ENCODE data around the gene NUDT2. TPM values are rescaled to one million over a fixed set of nuclear protein-coding genes. Genes with fewer than 3 reads are reported as not detected.

The NUDT2 gene
- total and polyA plus RNA-seq, 2 donors (not counting 1 experiment from before 2014, with no cell fraction given) = 12.2 to 20.4 TPM

- H3K4me2 ChIP-seq (replicated peaks; ENCODE audit: low read depth, low read length, poor library complexity, severe bottlenecking) = no peak overlapping the region
- H3K9ac ChIP-seq (ENCODE audit: low read length) = no peak overlapping the region
- CTCF ChIA-PET = interaction anchor here (0.8 kb wide), 1 partner anchor 38 kb away, joined by 3 read pairs; no protein-coding TSS in a partner anchor
- DNase-seq = no peak
- H4K20me1 ChIP-seq (ENCODE audit: control insufficient read depth, insufficient read depth, low read length, poor library complexity, severe bottlenecking) = no peaks in the 10 kb centered on the region
- H3K36me3 ChIP-seq (replicated peaks in 1 of 2; ENCODE audit: control extremely low read depth in 1 of 2, control insufficient read depth in 1 of 2, extremely low read depth in 1 of 2, insufficient read depth in 2 of 2, low read length in 1 of 2) = no peaks in the 10 kb centered on the region
- no peak overlapping the region for H3K4me3 Mint-ChIP-seq
- ATAC-seq (ENCODE audit: low read depth) = no peak
- H3K79me2 ChIP-seq (ENCODE audit: control insufficient read depth, insufficient read depth, low read length) = no peaks in the 10 kb centered on the region
- TF ChIP-seq CTCF (IDR thresholded peaks at IDR 0.05) = no peak
- TF ChIP-seq EZH2 (IDR thresholded peaks at IDR 0.05; ENCODE audit: borderline replicate concordance, insufficient read depth, low read depth, low read length, poor library complexity, severe bottlenecking) = no peak
- H3K9me3 Mint-ChIP-seq (ENCODE audit: insufficient read depth) = no peaks in the 10 kb centered on the region
- H3K27me3 Mint-ChIP-seq = no peaks in the 10 kb centered on the region
- WGBS (ENCODE audit: insufficient coverage) = 100% methylated on average over 1 of the region's 4 CpGs
- no peak overlapping the region for H2AFZ ChIP-seq (ENCODE audit: insufficient read depth, low read depth, low read length, poor library complexity, severe bottlenecking)
- no peaks in the 10 kb centered on the region for H3K27me3 ChIP-seq (replicated peaks in 1 of 4; ENCODE audit: control extremely low read depth in 1 of 4, control insufficient read depth in 3 of 4, insufficient read depth in 4 of 4, low read length in 3 of 4)
- no peak overlapping the region for H3K27ac Mint-ChIP-seq
- H3K4me1 ChIP-seq (ENCODE audit: control insufficient read depth in 2 of 2, insufficient read depth in 2 of 2, low read length in 2 of 2) = no peaks in the 10 kb centered on the region
- intact Hi-C loops (cut with micrococcal nuclease) = loop anchor here (10.0 kb wide), 2 partner anchors 445 to 895 kb away; partner anchors contain the start of gene NOL6
- no peak overlapping the region for H3K4me3 ChIP-seq (ENCODE audit: control extremely low read depth in 1 of 5, extremely low read depth in 1 of 5, insufficient read depth in 1 of 5, low read depth in 2 of 5, low read length in 4 of 5)
- H3K9me3 ChIP-seq (ENCODE audit: control extremely low read depth in 1 of 3, control insufficient read depth in 2 of 3, insufficient read depth in 1 of 3, low read length in 2 of 3) = peaks cover 0 to 29% (median 0%) of the 10 kb centered on the region in 3 donors
- H3K27ac ChIP-seq (ENCODE audit: low read length in 2 of 2) = no peak overlapping the region
- peaks cover 2% of the 10 kb centered on the region for H3K4me1 Mint-ChIP-seq
- POLR2A ChIA-PET = no interaction called here
Observed at GRCh38 chr9:34369636-34370035, 40.3 kb downstream of the NUDT2 start.

GRCh38 chr9:34370335-34370969 lies 41.1 kb downstream of the NUDT2 start:
- POLR2A ChIA-PET = no interaction called here
- H3K4me3 Mint-ChIP-seq = peak overlapping the region; percentile 53

More at GRCh38 chr9:34370335-34370969, 41.1 kb downstream of the NUDT2 start:
- Histone ChIP-seq H4K20me1 (ENCODE audit: control insufficient read depth, insufficient read depth, low read length, poor library complexity, severe bottlenecking) (no peaks in the 10 kb centered on the region), H3K9ac (ENCODE audit: low read length) (no peak overlapping the region), H3K4me2 (replicated peaks; ENCODE audit: low read depth, low read length, poor library complexity, severe bottlenecking) (no peak overlapping the region), H2AFZ (ENCODE audit: insufficient read depth, low read depth, low read length, poor library complexity, severe bottlenecking) (no peak overlapping the region), H3K27ac (ENCODE audit: low read length in 2 of 2) (no peak overlapping the region), H3K9me3 (ENCODE audit: control extremely low read depth in 1 of 3, control insufficient read depth in 2 of 3, insufficient read depth in 1 of 3, low read length in 2 of 3) (peaks cover 0 to 29% (median 0%) of the 10 kb centered on the region in 3 donors), H3K4me1 (ENCODE audit: control insufficient read depth in 2 of 2, insufficient read depth in 2 of 2, low read length in 2 of 2) (no peaks in the 10 kb centered on the region), H3K79me2 (ENCODE audit: control insufficient read depth, insufficient read depth, low read length) (no peaks in the 10 kb centered on the region), H3K36me3 (replicated peaks in 1 of 2; ENCODE audit: control extremely low read depth in 1 of 2, control insufficient read depth in 1 of 2, extremely low read depth in 1 of 2, insufficient read depth in 2 of 2, low read length in 1 of 2) (no peaks in the 10 kb centered on the region), H3K4me3 (ENCODE audit: control extremely low read depth in 1 of 5, extremely low read depth in 1 of 5, insufficient read depth in 1 of 5, low read depth in 2 of 5, low read length in 4 of 5) (no peak overlapping the region), H3K27me3 (replicated peaks in 1 of 4; ENCODE audit: control extremely low read depth in 1 of 4, control insufficient read depth in 3 of 4, insufficient read depth in 4 of 4, low read length in 3 of 4) (no peaks in the 10 kb centered on the region)
- Mint-ChIP-seq H3K27ac (no peak overlapping the region), H3K4me1 (peaks cover 4% of the 10 kb centered on the region), H3K27me3 (no peaks in the 10 kb centered on the region), H3K9me3 (ENCODE audit: insufficient read depth) (no peaks in the 10 kb centered on the region)
- ATAC-seq (ENCODE audit: low read depth) = no peak
- no peak for DNase-seq
- TF ChIP-seq EZH2 (IDR thresholded peaks at IDR 0.05; ENCODE audit: borderline replicate concordance, insufficient read depth, low read depth, low read length, poor library complexity, severe bottlenecking) (no peak), CTCF (IDR thresholded peaks at IDR 0.05) (no peak)
- WGBS (ENCODE audit: insufficient coverage) = 94% methylated on average over 21 of the region's 23 CpGs
- intact Hi-C loops (cut with micrococcal nuclease) = loop anchor here (10.0 kb wide), 2 partner anchors 446 to 896 kb away; partner anchors contain the start of gene NOL6
- CTCF ChIA-PET = no interaction called here

All from B cell (primary cell).